ENCODE results near the gene PLPP1.

DNA sequence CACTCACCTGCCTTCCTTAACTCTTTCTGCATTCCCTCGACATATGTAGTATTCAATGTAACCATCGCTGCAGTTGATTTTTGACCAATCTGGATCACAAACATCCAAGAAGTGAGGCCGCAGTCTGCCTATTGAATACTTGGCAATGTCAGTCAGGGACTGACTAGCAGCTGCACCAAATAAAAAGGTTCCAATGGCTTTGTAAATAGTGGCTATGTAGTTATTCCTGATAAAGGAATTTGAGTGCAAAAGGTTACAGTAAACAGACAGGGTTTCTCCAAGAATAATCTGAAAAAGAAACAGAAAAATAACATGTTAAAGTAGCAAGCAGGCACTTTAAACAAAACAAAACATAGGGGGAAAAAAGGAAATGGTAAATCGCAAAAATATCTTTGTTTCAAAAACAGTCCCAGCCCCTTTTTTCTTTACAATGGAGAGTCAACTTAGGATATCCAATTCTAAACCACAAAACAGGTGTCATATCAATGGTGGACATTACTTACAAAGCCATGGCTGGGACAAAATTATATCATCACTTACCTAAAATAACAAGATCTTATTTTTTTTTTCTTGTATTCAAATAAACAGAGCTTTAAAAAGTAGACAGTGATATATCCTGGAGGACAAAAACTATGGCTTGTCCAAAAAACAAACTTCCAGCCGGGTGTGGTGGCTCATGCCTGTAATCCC, 66.8 kb downstream of the PLPP1 start:
- TF ChIP-seq EZH2 (IDR thresholded peaks at IDR 0.05) (no peak), CTCF (IDR thresholded peaks at IDR 0.05) (no peak), EZH2phosphoT487 (IDR thresholded peaks at IDR 0.05) (no peak)
